ENCODE results near the gene CNTROB.

The CNTROB gene, protein sequence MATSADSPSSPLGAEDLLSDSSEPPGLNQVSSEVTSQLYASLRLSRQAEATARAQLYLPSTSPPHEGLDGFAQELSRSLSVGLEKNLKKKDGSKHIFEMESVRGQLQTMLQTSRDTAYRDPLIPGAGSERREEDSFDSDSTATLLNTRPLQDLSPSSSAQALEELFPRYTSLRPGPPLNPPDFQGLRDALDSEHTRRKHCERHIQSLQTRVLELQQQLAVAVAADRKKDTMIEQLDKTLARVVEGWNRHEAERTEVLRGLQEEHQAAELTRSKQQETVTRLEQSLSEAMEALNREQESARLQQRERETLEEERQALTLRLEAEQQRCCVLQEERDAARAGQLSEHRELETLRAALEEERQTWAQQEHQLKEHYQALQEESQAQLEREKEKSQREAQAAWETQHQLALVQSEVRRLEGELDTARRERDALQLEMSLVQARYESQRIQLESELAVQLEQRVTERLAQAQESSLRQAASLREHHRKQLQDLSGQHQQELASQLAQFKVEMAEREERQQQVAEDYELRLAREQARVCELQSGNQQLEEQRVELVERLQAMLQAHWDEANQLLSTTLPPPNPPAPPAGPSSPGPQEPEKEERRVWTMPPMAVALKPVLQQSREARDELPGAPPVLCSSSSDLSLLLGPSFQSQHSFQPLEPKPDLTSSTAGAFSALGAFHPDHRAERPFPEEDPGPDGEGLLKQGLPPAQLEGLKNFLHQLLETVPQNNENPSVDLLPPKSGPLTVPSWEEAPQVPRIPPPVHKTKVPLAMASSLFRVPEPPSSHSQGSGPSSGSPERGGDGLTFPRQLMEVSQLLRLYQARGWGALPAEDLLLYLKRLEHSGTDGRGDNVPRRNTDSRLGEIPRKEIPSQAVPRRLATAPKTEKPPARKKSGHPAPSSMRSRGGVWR

DNA sequence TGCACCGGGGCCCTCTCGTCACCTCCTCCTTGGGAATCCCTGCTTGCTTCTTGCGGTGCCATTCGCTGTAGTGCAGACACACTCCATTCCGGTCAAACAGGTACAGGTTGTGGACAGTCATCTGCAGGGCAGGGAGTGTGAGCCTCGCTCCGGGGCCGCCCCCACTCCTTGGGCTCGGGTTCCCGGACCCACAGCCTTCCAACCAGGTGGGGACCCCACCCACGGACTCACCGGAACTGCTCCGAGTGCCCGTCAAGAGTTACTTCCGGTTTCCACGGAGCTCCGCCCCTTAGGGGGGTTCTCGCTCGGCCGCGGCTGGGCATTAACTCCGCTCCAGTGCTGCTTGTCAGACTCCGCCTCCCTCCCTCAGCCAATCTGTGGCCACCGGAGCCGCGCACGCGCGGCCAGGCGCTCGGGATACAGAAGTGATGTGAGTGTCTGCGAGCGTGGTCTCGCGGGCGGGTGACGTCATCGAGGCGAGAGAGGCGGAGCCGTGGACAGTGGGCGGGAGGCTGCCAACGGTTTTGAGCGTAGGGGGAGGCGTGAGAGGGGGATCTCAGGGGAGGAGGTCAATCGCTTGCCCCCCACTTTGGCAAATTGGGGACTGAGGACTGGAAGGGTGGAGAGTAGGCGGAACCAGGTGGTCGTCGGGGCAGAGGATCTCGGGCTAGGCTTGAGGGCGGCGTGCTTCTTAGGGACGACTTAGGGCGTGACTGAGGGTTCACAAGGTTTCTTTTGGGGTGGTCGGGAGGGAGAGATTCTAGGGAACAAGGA, at the start of gene CNTROB, which contains the start of gene TRAPPC1:
Gene CNTROB (plus strand): TSS at position 498 of the 774 bp plus-strand sequence. CDS start 874 bp downstream, outside the sequence.
Gene TRAPPC1 (minus strand): TSS at position 238 of the 774 bp plus-strand sequence. CDS start 117 bp downstream, at position 121.
- peak; percentile 74 for DNase-seq

DNA sequence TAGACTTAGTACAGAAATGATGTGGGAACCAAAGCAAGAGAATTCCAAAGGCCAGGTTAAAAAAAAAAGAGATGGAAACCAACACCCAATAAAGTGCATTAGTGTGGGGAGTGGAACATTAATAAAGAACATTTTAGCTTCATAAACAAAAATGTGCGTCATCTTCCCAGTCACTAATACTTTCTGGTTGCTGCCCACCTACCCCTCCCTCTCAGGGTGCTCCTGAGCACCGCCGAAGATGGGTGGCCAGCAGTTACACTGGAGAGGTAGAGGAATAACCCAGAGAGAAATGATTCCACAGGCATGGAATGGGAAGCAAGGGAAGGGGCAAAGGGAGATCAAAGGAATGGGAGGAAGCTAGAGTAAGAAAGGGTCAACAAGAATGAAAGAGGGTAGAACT, 49.4 kb upstream of the CNTROB start:
- DNase-seq = no peak

DNA sequence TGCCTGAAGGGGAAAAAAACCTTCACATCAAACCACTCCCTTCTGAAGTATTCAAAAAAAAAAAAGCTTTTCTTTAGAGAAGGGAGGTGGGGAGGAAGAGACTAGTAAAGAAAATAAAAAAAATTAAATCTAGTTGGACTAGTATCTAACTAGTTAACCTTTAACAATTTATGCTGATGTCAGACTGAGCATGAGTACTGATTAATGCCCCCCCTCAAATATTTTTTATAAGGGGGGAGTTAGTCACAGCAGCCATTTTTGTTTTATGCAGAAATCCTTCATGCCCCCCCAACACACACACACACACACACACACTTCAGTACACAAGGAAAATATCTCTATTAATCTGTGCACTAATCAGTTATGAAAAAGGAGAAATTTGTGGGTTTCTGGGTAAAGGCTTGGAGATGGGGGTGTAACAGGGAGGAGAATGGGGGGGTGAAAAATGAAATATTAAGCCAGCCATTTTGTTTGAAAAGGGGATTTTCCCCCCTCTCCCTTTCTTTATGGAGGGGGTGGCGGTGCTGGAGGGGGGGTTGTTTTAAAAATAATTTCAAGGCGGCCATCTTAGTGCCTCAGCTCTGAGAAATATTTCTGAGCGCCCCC, 48.1 kb upstream of the CNTROB start:
- no peak for DNase-seq

DNA sequence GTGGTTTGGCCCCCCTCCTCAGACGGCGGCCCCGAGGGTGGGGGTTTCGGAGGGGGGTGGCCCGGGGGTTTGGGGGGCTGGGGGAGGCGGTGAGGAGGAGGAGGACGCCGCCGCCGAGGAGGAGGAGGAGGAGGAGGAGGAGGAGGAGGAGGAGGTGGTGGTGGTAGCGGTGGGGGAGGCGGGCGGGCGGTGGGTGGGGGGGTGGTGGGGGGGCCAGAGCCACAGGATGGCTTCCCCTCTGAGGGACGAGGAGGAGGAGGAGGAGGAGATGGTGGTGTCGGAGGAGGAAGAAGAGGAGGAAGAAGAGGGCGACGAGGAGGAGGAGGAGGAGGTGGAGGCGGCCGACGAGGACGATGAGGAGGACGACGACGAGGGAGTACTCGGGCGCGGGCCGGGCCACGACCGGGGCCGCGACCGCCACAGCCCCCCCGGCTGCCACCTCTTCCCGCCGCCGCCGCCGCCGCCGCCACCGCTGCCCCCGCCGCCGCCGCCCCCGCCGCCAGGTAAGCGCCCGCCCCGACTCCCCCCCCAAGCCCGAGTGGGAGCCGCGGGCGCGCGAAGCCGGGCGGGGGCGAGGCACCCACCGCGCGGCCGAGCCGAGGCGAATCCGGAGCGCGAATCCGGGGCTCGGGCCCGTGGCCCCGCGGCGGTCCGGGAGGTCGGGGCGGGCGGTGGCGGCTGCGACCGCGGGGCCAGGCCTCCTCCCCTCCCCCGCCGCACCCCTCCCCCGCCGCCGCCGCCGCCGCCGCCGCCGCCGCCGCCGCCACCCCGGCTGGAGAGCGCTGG, 47.2 kb upstream of the CNTROB start:
- no peak for DNase-seq

DNA sequence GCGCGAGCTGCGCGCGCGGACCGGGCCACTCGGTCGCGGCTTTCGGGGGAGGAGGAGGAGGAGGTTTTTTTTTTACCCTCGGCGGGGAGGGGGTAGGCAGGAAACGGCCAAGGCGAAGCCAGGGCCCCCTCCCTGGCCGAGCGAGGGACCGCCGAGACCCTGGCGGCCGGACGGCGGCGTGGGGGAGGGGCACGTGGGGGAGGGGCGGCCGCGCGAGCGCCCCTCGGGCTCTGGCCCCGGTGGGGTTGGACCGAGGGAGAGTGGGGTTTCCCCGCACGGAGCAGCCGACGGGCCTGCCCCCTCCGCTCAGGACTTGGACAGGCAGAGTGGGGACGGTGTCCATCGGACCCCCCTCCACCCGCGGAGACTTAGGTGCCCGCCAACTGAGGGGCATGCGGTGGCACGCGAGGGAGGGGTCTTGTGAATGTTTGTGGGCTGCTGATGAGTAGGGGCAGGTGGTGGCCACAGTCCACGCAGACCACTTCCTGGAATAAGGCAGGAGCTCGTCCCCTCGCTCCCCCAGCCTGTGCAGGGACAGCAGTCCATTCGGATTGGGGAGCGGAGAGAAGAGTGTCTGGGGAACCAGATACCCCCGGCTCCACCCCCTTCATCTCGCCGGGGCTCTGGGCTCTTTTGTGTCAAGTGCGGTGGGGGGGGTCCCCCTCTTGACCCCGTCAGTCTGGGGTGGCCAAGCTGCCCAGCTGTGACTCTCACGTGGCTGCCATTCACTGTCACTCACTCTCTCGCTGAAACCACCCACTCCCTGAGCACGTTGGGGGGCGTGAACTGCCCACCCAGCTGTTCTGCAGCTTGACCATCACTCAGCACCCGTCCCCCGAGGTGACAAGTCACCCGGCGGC, 46.4 kb upstream of the CNTROB start:
- no peak for DNase-seq

DNA sequence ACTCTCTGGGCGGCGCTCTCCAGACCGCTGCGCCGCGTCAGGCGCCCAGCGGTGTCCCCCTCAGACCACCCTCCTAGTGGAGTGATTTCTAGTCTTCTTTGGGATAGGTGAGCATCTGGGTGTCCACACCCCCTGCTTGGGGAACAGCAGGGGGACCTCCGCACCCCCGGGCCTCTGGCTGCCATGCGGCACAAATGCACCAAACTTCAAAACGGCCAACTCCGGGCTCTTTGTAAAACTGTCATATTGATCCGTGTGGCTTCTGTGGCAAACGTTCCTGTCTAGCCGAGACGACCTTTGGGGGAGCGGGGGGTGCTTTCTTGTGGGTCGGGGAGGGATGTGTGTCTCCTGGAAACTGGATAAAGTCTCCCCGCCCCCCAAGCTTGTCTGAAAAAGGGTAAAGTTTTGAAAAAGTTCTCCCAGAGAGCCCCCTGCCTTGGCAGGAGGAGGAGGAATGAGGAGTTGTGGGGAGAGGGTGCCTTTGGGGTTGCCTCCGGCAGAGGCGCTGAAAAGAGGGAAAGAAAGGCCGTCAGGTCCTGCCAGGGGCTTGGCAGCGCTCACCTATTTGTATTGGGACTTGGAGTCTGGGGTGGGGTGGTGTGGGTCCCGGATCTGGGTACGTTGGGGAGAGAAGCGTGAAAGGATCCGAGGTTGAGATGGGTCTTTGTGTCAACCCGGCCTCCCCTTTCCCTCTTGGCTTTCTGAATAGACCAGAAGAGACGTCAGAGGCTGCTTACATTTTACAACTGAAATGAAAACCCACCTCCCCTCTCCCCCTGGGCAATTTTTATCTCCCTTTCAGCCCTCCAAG, 45.6 kb upstream of the CNTROB start:
- peak; percentile 16 for DNase-seq

DNA sequence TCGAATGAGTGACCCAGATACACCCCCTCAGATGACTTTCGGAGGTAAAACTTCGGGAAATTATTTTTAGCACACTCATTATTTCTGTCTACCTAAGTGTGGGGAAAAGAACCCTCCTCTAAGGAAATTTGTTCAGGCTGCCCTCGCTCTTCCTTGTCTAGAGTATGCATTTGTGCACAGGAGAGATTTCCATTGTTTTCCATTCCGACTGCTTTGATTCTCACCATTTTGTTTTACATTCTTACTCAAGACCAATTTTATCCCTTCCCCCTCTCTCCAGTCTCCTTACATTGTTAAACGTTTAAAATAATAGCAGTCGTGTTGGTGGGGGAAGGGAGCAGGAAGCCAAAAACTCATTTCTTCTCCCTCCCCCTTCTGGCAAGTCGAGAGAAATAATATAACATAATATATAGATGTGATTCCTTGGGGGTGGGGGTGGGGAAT, 44.9 kb upstream of the CNTROB start:
- peak; percentile 65 for DNase-seq

DNA sequence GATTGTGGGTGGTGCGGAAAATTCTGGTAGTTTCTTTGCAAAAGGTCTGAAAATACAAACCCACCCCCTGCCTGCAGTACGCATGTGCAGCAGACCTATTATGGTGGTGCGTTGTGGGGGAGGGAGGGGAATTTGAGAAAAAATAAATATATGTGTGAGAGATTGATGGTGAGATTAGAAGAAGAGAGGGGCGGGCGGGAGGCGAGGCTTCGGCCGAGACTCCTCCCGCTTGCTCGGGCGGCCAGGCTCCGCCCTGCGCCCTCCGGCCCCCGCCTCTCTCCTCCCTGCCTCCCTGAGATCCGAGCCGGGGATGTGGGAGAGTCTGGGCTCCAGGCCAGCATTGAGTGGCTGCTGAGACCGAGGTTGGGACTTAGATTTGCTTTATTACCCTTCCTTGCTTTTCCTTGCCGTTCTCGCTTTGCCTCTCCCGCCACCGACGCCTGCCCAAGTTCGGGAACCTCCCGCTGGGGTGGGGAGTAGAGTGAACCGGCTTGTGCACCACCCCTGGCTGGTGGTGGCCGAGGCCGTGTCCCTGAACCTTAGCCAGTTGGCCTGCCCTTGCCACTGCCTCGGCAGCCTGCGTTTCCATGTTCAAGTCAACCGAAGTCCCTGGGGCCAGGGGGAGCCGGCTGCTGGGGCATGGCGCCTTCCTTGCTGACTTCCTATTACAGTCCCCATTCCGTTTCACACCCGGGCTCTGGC, 44.4 kb upstream of the CNTROB start:
- DNase-seq = peak; percentile 85

DNA sequence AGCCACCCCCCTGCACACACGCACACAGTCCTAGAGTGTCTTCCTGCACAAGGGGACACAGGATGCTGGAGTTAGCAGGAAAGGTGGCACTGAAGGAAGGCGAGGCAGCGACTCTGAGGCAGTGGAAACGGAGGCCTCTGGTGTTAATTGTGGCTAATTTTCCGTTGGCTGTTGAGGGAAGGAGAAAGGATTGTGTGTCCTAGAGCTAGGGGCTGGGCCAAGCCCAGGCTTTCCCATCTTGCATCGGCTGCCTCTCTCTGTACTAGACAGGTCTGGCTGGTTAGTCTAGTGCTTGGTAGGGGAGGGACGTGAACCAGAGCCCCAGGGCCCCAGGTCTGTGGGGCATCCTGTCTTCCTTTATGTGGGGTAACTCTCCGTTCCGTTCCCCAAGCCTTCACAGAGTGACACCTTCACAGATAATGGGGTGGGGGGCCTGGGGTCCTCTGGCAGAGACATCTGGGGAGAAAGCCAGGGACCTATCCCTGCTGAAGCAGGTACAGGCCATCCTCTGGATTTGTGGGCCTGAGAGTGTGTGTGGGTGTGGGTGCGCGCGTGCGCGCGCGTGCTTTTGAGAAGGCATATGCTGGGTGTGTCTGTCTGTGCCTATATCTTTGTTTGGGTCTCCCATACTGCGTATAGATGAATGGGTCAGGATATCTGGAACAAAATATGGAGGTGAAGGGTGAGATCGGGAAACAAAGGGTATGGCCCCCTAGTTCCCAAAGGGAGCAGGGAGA, 43.7 kb upstream of the CNTROB start, which contains the start of gene CHD3:
Gene CHD3 (plus strand): TSS at position 606 of the 737 bp plus-strand sequence. CDS start 212 bp downstream, outside the sequence.
- DNase-seq = no peak

DNA sequence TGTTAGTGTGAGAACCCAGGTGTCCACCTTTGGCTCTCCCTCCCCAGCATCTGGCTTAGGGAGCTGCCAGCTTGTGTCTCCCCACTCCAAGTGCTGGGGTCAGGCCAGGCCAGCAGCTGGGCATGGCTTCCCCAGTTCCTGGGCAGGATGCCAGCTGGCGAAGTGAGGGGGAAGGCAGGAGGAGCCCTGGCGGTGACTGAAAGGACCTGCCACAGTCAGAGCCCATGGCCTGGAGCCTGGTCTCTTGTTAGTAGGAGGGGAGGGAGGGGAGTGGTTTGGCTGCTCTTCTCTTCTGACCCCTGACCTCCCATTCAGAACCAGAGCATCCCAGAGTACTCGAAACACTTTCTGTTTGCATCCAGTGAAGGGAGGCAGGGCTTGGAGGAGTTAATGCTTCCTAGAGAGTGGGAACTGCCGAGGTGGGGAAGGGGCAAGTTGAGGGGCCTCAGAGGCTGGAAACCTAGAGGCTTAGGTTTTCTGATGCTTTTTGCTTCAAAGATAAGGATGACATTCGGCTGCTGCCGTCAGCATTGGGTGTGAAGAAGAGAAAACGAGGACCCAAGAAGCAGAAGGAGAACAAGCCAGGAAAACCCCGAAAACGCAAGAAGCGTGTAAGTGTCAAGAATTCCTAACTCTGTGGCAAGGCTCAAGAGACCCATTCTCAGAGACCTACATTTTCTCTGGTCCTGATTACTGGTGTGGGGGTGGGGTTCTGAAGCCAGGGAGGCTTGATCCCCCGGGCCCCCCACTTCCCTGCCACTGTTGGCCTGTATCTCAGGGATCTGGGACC, 42.6 kb upstream of the CNTROB start:
- peak; percentile 72 for DNase-seq

DNA sequence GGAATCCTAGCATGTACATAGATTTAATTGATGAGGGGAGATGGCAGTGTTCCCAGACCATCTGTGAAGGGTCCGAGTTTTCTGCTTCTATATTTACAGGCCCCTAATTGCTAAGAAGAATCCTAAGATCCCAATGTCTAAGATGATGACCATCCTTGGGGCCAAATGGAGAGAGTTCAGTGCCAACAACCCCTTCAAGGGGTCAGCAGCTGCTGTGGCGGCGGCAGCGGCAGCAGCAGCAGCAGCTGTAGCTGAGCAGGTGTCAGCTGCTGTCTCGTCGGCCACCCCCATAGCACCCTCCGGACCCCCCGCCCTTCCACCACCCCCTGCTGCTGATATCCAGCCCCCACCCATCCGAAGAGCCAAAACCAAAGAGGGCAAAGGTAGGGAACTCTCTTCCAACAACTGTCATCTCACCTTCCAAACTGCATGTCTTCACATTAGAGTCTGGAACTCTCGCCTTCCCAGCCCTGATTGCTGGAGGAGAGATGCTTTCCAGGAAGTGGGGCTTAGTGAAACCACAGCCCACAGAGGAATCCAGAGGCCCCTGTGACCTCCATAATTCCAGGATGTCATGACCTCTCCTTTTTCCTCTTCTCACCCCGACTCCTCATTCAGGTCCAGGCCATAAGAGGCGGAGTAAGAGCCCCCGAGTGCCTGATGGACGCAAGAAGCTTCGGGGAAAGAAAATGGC, 38.7 kb upstream of the CNTROB start:
- no peak for DNase-seq

DNA sequence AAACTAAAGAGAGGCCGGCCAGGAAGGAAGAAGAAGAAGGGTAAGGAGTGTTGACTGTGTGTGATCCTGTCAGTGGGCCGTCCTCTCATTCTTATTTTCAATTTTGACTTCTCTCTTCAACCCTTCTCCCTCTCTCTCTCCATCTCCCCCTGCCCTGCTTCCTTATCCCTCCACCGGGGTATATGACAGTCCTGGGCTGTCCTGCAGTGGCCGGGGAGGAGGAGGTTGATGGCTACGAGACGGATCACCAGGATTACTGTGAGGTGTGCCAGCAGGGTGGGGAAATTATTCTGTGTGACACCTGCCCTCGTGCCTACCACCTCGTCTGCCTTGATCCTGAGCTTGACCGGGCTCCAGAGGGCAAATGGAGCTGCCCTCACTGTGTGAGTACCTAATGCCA, 37.8 kb upstream of the CNTROB start:
- no peak for DNase-seq

DNA sequence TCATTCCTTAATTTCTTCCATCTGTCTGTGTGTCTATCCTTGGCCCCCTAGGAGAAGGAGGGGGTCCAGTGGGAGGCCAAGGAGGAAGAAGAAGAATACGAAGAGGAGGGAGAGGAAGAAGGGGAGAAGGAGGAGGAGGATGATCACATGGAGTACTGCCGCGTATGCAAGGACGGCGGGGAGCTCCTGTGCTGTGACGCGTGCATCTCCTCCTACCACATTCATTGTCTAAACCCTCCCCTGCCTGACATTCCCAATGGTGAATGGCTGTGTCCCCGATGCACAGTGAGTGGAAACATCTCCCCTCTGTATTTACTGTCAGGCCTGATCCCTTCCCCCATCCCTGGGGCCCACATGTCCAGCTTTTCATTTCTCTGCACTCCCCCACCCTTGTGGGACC, 37.1 kb upstream of the CNTROB start:
- no peak for DNase-seq

DNA sequence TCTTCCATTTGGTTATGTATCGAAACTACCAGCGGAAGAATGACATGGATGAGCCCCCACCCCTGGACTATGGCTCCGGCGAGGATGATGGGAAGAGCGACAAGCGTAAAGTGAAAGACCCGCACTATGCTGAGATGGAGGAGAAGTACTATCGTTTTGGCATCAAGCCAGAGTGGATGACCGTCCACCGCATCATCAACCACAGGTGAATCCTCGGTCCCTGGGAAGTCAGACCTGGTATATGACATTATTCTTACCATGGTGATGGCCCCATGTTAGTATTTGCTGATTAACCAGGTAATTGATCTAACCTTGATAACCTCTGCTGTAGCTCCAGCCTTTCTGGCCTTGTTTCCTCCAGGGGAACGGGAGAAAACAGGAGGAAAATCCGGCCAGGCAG, 34.9 kb upstream of the CNTROB start:
- DNase-seq = no peak

DNA sequence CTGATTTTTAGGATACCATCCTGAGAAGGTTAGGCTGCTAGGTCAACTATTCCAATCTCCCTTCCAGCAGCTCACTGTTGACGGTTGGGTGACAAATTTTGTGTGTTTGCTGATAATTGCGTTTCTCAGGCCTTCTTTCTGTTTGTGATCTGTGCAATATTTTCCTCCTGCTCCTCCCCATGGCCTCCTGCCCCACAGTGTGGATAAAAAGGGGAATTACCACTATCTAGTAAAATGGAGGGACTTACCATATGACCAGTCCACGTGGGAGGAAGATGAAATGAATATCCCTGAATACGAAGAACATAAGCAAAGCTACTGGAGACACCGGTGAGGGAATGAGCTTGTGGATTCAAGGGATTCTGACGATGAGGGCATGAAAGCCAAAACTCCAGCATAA, 34.2 kb upstream of the CNTROB start:
- DNase-seq = no peak
